KOPT-K1 (cell line): Measurements from ENCODE around the gene ERI3.

Experiments used
- H3K27ac ChIP-seq: fragments of 200-600 bp; sonication (generic); 2 replicates; pipeline ENCODE4 v1.5.1; 2016; ENCODE audit warnings: antibody characterized with exemption, mild to moderate bottlenecking, low read depth, low read length; ENCODE audit not compliant: poor library complexity, severe bottlenecking
- H3K36me3 ChIP-seq: fragments of 200-600 bp; sonication (generic); 2 replicates; pipeline ENCODE4 v1.5.1; 2017; ENCODE audit warnings: antibody characterized with exemption, mild to moderate bottlenecking, low read length, moderate library complexity; ENCODE audit not compliant: insufficient read depth
- H3K9me3 ChIP-seq: fragments of 200-600 bp; sonication (generic); 2 replicates; pipeline ENCODE4 v1.5.1; 2017; ENCODE audit warnings: antibody characterized with exemption, low read length, mild to moderate bottlenecking; ENCODE audit not compliant: insufficient read depth, poor library complexity, severe bottlenecking

Gene ERI3

GRCh38 chr1:44290250-44291094, 64.6 kb downstream of the ERI3 start:
- H3K9me3 ChIP-seq, result no peaks in the 10 kb centered on the region
- H3K36me3 ChIP-seq, result peaks cover 52% of the 10 kb centered on the region; the same call in 1 of the 2 replicates
- no peak overlapping the region for H3K27ac ChIP-seq

GRCh38 chr1:44289530-44289929, 65.5 kb downstream of the ERI3 start:
- Histone ChIP-seq H3K27ac (no peak overlapping the region), H3K36me3 (peaks cover 46% of the 10 kb centered on the region), H3K9me3 (no peaks in the 10 kb centered on the region)

- Histone ChIP-seq H3K36me3 (peaks cover 46% of the 10 kb centered on the region), H3K27ac (no peak overlapping the region), H3K9me3 (no peaks in the 10 kb centered on the region)
Observed at GRCh38 chr1:44288883-44289282, 66.2 kb downstream of the ERI3 start.

GRCh38 chr1:44284184-44284583, 70.9 kb downstream of the ERI3 start:
- no peaks in the 10 kb centered on the region for H3K9me3 ChIP-seq
- H3K36me3 ChIP-seq, result peaks cover 62% of the 10 kb centered on the region
- no peak overlapping the region for H3K27ac ChIP-seq

GRCh38 chr1:44283524-44284173, 71.4 kb downstream of the ERI3 start:
- Histone ChIP-seq H3K36me3 (peaks cover 62% of the 10 kb centered on the region), H3K27ac (no peak overlapping the region), H3K9me3 (no peaks in the 10 kb centered on the region)

- H3K27ac ChIP-seq, result no peak overlapping the region
Observed at GRCh38 chr1:44282704-44283426, 72.2 kb downstream of the ERI3 start.

GRCh38 chr1:44281962-44282703, 72.9 kb downstream of the ERI3 start:
- peaks cover 47% of the 10 kb centered on the region for H3K36me3 ChIP-seq

More at GRCh38 chr1:44282704-44283426, 72.2 kb downstream of the ERI3 start:
- Histone ChIP-seq H3K36me3 (peaks cover 55% of the 10 kb centered on the region), H3K9me3 (no peaks in the 10 kb centered on the region)

GRCh38 chr1:44276901-44277300, 78.2 kb downstream of the ERI3 start:
- no peak overlapping the region for H3K27ac ChIP-seq
- no peaks in the 10 kb centered on the region for H3K9me3 ChIP-seq
- H3K36me3 ChIP-seq, result peaks cover 14% of the 10 kb centered on the region; the same call in 1 of the 2 replicates

More at GRCh38 chr1:44281962-44282703, 72.9 kb downstream of the ERI3 start:
- Histone ChIP-seq H3K27ac (no peak overlapping the region), H3K9me3 (no peaks in the 10 kb centered on the region)

GRCh38 chr1:44275991-44276405, 79.1 kb downstream of the ERI3 start:
- Histone ChIP-seq H3K36me3 (peaks cover 7% of the 10 kb centered on the region; the same call in 1 of the 2 replicates), H3K27ac (no peak overlapping the region), H3K9me3 (no peaks in the 10 kb centered on the region)

GRCh38 chr1:44275296-44275962, 79.6 kb downstream of the ERI3 start:
- Histone ChIP-seq H3K27ac (no peak overlapping the region), H3K9me3 (no peaks in the 10 kb centered on the region), H3K36me3 (0 out of 2 replicates have a peak, but pooled peaks cover 1% of the 10 kb centered on the region)

- H3K36me3 ChIP-seq, result no peaks in the 10 kb centered on the region
- no peaks in the 10 kb centered on the region for H3K9me3 ChIP-seq
- H3K27ac ChIP-seq, result no peak overlapping the region
Observed at GRCh38 chr1:44273560-44274350, 81.3 kb downstream of the ERI3 start.

- no peak overlapping the region for H3K27ac ChIP-seq
- H3K9me3 ChIP-seq, result no peaks in the 10 kb centered on the region
- H3K36me3 ChIP-seq, result no peaks in the 10 kb centered on the region
Observed at GRCh38 chr1:44272992-44273391, 82.1 kb downstream of the ERI3 start.

- H3K27ac ChIP-seq, result no peak overlapping the region
- no peaks in the 10 kb centered on the region for H3K36me3 ChIP-seq
Observed at GRCh38 chr1:44271646-44272045, 83.4 kb downstream of the ERI3 start.

More at GRCh38 chr1:44271646-44272045, 83.4 kb downstream of the ERI3 start:
- H3K9me3 ChIP-seq, result no peaks in the 10 kb centered on the region
